Neural cell (in vitro differentiated cells): ENCODE data around the gene ERCC5. TPM values are rescaled to one million over a fixed set of nuclear protein-coding genes. Genes with fewer than 3 reads are reported as not detected.

Experiments
- H2AFZ ChIP-seq: fragments of 200-600, 300-800 bp; sonication (generic), shearing (Covaris generic); 2 replicates; pipeline ENCODE4 v1.6.0; 2014; ENCODE audit warnings: low read depth, mild to moderate bottlenecking, antibody characterized with exemption, low read length, moderate library complexity
- H3F3A ChIP-seq: fragments of 200-600 bp; shearing (Covaris generic); 2 replicates; pipeline ENCODE4 v1.6.1; 2016; ENCODE audit warnings: mild to moderate bottlenecking, moderate library complexity, mixed read lengths, antibody characterized with exemption, low read length; ENCODE audit not compliant: insufficient read depth, poor library complexity, severe bottlenecking
- H3K27ac ChIP-seq: fragments of 200-600, 300-800 bp; sonication (generic), shearing (Covaris generic); 2 replicates; pipeline ENCODE4 v1.5.1; 2014; ENCODE audit warnings: mild to moderate bottlenecking, low read length, moderate library complexity
- H3K27me3 ChIP-seq: fragments of 300-800, 200-600 bp; sonication (generic), shearing (Covaris generic); 2 replicates; pipeline ENCODE4 v1.6.0; 2014; ENCODE audit warnings: mild to moderate bottlenecking, low read depth, low read length, moderate library complexity; ENCODE audit not compliant: insufficient read depth
- H3K36me3 ChIP-seq: fragments of 300-800, 200-600 bp; sonication (generic), shearing (Covaris generic); 2 replicates; pipeline ENCODE4 v1.5.1; 2014; ENCODE audit warnings: mild to moderate bottlenecking, antibody characterized with exemption, low read length, moderate library complexity; ENCODE audit not compliant: insufficient read depth
- H3K4me2 ChIP-seq: fragments of 300-800, 200-600 bp; sonication (generic), shearing (Covaris generic); 2 replicates; pipeline ENCODE4 v1.6.0; 2014; ENCODE audit warnings: mild to moderate bottlenecking, low read length
- H3K4me3 ChIP-seq: fragments of 300-800, 200-600 bp; sonication (generic), shearing (Covaris generic); 2 replicates; pipeline ENCODE4 v1.5.1; 2014; ENCODE audit warnings: mild to moderate bottlenecking, low read length, moderate library complexity
- H3K79me2 ChIP-seq: fragments of 200-600 bp; shearing (Covaris generic); replicated peaks from 2 replicates; pipeline ENCODE4 v1.6.0; 2014; ENCODE audit warnings: mild to moderate bottlenecking, low read length, moderate library complexity; ENCODE audit not compliant: insufficient read depth
- H3K9ac ChIP-seq: fragments of 300-800, 200-600 bp; sonication (generic), shearing (Covaris generic); 2 replicates; pipeline ENCODE4 v1.6.1; 2016; ENCODE audit warnings: mild to moderate bottlenecking, low read length, mixed read lengths
- H3K9me2 ChIP-seq: fragments of 200-600 bp; shearing (Covaris generic); 2 replicates; pipeline ENCODE4 v1.6.1; 2016; ENCODE audit warnings: mild to moderate bottlenecking, low read length, mixed read lengths; ENCODE audit not compliant: insufficient read depth
- H3K9me3 ChIP-seq: fragments of 200-600, 300-800 bp; sonication (generic), shearing (Covaris generic); 2 replicates; pipeline ENCODE4 v1.6.1; 2016; ENCODE audit warnings: mild to moderate bottlenecking, mixed run types, low read length, moderate library complexity, mixed read lengths
- H4K20me1 ChIP-seq: fragments of 200-600 bp; shearing (Covaris generic); 2 replicates; pipeline ENCODE4 v1.6.1; 2016; ENCODE audit warnings: mild to moderate bottlenecking, mixed run types; ENCODE audit not compliant: insufficient read depth
- EP300 ChIP-seq: fragments of 450-650 bp; conservative IDR thresholded peaks from 2 replicates; pipeline ENCODE4 v1.6.1; 2014; ENCODE audit warnings: antibody characterized with exemption, mild to moderate bottlenecking, moderate library complexity; ENCODE audit not compliant: poor library complexity, severe bottlenecking
- EZH2 ChIP-seq: fragments of 200-600, 300-800 bp; shearing (Covaris generic), sonication (generic); IDR thresholded peaks from 2 replicates; pipeline ENCODE4 v1.6.1; 2014; ENCODE audit warnings: antibody characterized with exemption, low read length, borderline replicate concordance, mild to moderate bottlenecking; ENCODE audit not compliant: insufficient read depth, poor library complexity, severe bottlenecking
- MXI1 ChIP-seq: fragments of 450-650 bp; conservative IDR thresholded peaks from 2 replicates; pipeline ENCODE4 v1.6.1; 2014; ENCODE audit warnings: antibody characterized with exemption, mild to moderate bottlenecking; ENCODE audit not compliant: poor library complexity, severe bottlenecking
- POLR2AphosphoS5 ChIP-seq: IDR thresholded peaks from 2 replicates; pipeline ENCODE4 v1.6.1; 2012
- RAD21 ChIP-seq: fragments of 450-650 bp; conservative IDR thresholded peaks from 2 replicates; pipeline ENCODE4 v1.6.1; 2014; ENCODE audit warnings: antibody characterized with exemption, mild to moderate bottlenecking, moderate library complexity
- REST ChIP-seq: IDR thresholded peaks from 2 replicates; pipeline ENCODE4 v1.6.1; 2012; ENCODE audit warnings: borderline replicate concordance
- SMC3 ChIP-seq: fragments of 450-650 bp; conservative IDR thresholded peaks from 2 replicates; pipeline ENCODE4 v1.6.1; 2014; ENCODE audit warnings: antibody characterized with exemption, mild to moderate bottlenecking, moderate library complexity; ENCODE audit not compliant: poor library complexity
- TAF1 ChIP-seq: IDR thresholded peaks from 2 replicates; pipeline ENCODE4 v1.6.1; 2012; ENCODE audit warnings: low read depth
- polyA plus RNA-seq: library from polyadenylated mRNA; depleted of rRNA; stranded (reverse); fragments of >200 nt; gene quantifications from 2 replicates; pipeline ENCODE4 v1.2.3, GENCODE V29; 2014
- TF ChIP-seq, protein P1 (sequence below): fragments of 450-650 bp; IDR thresholded peaks from 2 replicates; pipeline ENCODE4 v1.5.1; 2014; ENCODE audit warnings: antibody characterized with exemption, mild to moderate bottlenecking, moderate library complexity; ENCODE audit not compliant: poor library complexity, severe bottlenecking

Gene ERCC5
- polyA plus RNA-seq, 1 donor from 2014 or later: 67.5 TPM

DNA sequence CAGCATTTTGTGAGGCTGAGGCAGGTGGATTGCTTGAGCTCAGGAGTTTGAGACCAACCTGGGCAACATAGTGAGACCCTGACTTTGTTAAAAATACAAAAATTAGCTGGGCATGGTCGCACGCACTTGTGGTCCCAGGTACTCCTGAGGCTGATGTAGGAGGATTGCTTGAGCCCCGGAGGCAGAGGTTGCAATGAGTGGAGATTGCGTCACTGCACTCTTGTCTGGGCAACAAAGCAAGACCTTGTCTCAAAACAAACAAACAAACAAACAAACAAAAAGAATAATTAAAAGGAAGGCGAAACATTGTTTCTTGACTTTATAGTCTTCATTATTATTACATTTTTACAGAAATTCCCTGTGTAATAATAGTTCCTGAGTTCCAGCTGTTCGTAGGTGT lies 31.0 kb upstream of the ERCC5 start:
- no peak overlapping the region for H3K27ac ChIP-seq
- H3K4me2 ChIP-seq: no peak overlapping the region
- H2AFZ ChIP-seq: no peak overlapping the region
- H4K20me1 ChIP-seq: no peaks in the 10 kb centered on the region
- no peaks in the 10 kb centered on the region for H3K9me3 ChIP-seq
- no peaks in the 10 kb centered on the region for H3K27me3 ChIP-seq
- no peaks in the 10 kb centered on the region for H3K36me3 ChIP-seq
- no peaks in the 10 kb centered on the region for H3K79me2 ChIP-seq
- no peaks in the 10 kb centered on the region for H3K9me2 ChIP-seq
- no peaks in the 10 kb centered on the region for H3F3A ChIP-seq
- no peak overlapping the region for H3K4me3 ChIP-seq
- TF ChIP-seq POLR2AphosphoS5 (no peak), EZH2 (no peak), SMC3 (no peak), EP300 (no peak), RAD21 (no peak), TAF1 (no peak), MXI1 (no peak)
- no peak overlapping the region for H3K9ac ChIP-seq

GRCh38 chr13:102815788-102816187 lies 30.0 kb upstream of the ERCC5 start:
- Histone ChIP-seq H3K4me2 (no peak overlapping the region), H3K4me3 (no peak overlapping the region), H3K27me3 (no peaks in the 10 kb centered on the region), H2AFZ (no peak overlapping the region), H3K9ac (no peak overlapping the region), H3K79me2 (no peaks in the 10 kb centered on the region), H3K9me2 (no peaks in the 10 kb centered on the region), H3F3A (no peaks in the 10 kb centered on the region), H3K9me3 (no peaks in the 10 kb centered on the region), H4K20me1 (no peaks in the 10 kb centered on the region), H3K27ac (no peak overlapping the region), H3K36me3 (no peaks in the 10 kb centered on the region)
- no peak for TF ChIP-seq MXI1
- TF ChIP-seq TAF1: no peak
- TF ChIP-seq EP300: no peak
- TF ChIP-seq RAD21: no peak
- no peak for TF ChIP-seq REST
- no peak for TF ChIP-seq EZH2
- TF ChIP-seq POLR2AphosphoS5: no peak
- TF ChIP-seq, protein P1, sequence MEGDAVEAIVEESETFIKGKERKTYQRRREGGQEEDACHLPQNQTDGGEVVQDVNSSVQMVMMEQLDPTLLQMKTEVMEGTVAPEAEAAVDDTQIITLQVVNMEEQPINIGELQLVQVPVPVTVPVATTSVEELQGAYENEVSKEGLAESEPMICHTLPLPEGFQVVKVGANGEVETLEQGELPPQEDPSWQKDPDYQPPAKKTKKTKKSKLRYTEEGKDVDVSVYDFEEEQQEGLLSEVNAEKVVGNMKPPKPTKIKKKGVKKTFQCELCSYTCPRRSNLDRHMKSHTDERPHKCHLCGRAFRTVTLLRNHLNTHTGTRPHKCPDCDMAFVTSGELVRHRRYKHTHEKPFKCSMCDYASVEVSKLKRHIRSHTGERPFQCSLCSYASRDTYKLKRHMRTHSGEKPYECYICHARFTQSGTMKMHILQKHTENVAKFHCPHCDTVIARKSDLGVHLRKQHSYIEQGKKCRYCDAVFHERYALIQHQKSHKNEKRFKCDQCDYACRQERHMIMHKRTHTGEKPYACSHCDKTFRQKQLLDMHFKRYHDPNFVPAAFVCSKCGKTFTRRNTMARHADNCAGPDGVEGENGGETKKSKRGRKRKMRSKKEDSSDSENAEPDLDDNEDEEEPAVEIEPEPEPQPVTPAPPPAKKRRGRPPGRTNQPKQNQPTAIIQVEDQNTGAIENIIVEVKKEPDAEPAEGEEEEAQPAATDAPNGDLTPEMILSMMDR: no peak
- no peak for TF ChIP-seq SMC3
